Cardiac septum (tissue), 1 donor: ENCODE measurements around the gene RPL12. TPM values are rescaled to one million over a fixed set of nuclear protein-coding genes. Genes with fewer than 3 reads are reported as not detected.

Experiments
- DNase-seq: peaks from one replicate; pipeline ENCODE4 v3.0.0-alpha.2; 2020; ENCODE audit warnings: low spot score
- intact Hi-C: fragments of 100-400 bp; cut with DNase I; formaldehyde crosslinking; loops from one replicate; pipeline ENCODE4 v1.14.0; 2022
- total RNA-seq: library from RNA; stranded (reverse); fragmentation: NEBNext Ultra II Directional; extraction: Animal tissue kit (Norgen Biotek cat#: 25700); gene quantifications from one replicate; pipeline ENCODE4 v1.2.1, GENCODE V29; 2021
- donor health status: DM: no; HTN: no; CAD: no.

The RPL12 gene
- total RNA-seq, 1 donor from 2014 or later: 407 TPM

DNA sequence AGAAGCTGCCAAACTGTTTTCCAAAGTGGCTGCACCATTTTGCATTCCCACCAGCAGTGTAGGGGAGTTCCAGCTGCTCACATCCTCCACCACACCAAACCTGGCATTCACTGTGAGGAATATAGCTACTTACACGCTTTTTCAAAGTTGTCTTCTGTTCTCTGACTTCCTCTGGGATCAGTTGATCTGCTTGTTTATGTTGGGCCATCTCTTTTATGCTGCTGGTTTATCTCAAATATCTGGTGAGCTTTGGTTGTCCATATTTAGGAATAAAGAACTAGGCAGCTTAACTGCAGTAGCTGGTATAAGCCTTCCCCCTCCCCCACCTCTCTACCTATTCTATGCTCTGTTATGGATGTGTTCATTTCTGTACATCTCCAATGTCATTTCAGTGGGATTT is 35.5 kb downstream of the RPL12 start:
- no peak for DNase-seq
- intact Hi-C loops: no loop called here

DNA sequence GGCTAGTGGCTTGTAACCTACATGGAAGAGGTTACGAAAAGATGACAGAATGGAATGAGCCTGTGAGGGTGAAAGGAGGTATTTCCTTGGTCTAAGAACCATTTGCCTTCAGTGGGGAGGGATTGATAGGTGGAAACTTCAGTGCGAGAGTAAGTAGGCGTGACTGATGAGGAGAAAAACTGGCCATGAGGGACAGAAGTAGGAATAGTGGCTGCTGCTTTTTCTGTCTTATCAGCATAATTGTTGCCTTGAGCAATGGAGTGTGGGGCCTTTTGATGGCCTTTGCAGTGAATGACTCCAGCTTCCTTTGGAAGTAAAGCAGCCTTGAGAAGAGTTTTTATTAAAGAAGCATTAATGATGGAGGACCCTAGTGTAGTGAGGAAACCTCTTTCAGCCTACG is 36.1 kb downstream of the RPL12 start:
- no peak for DNase-seq
- intact Hi-C loops: no loop called here

DNA sequence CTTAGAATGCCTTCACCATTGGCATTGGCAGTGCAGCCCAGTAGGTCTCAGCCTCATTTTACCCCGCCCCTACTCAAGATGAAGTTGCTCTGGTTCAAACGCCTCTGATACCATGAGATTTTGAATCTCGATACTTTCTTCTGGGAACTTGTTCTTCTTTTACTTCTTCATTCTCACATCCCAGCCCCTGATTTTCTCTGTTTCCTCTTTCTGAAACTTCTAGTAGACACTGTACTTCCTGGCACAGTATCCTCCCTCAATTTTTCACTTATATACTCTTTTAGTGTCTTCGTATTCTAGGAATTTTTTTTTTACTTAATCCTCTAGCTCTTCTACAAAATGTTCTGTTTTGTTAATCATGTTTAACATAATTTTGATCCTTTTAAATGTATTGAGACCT is 40.1 kb downstream of the RPL12 start:
- intact Hi-C loops: no loop called here
- no peak for DNase-seq

DNA sequence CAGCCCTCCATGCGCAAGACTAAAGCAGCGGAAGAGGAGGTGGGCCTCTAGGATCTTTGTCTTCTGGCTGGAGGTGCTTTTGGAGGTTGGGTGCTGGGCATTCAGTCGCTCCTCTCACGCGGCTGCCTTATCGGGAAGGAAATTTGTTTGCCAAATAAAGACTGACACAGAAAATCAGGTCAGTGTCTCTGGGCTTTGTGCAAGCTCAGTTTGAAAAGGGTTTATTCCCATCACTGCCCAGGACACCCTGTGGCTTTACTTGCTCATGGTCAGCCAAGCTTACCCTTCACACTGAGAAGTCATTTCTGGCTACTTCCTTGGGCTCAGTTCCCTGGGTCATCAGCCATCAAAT is 43.7 kb downstream of the RPL12 start:
- DNase-seq: no peak
- intact Hi-C loops: no loop called here

DNA sequence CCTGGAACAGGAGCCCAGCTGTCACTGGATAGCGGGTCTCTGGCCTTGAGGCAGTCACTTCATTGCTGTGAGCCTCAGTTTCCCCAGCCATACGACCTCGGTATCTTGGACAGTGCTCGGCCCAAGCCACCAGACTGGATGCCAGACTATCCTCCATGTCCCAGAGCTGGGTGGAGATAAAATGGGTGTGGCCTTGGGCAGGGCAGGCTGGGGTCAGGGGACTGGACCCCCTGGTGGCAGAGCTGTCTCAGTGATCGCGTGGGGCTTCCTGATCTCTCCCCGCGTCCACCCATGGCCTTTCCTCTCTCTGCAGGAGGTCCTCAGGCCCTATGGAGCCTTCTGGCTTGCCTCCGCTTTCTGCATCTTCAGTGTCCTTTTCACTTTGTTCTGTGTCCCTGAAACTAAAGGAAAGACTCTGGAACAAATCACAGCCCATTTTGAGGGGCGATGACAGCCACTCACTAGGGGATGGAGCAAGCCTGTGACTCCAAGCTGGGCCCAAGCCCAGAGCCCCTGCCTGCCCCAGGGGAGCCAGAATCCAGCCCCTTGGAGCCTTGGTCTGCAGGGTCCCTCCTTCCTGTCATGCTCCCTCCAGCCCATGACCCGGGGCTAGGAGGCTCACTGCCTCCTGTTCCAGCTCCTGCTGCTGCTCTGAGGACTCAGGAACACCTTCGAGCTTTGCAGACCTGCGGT is 44.3 kb downstream of the RPL12 start:
- DNase-seq: no peak
- intact Hi-C loops: no loop called here

DNA sequence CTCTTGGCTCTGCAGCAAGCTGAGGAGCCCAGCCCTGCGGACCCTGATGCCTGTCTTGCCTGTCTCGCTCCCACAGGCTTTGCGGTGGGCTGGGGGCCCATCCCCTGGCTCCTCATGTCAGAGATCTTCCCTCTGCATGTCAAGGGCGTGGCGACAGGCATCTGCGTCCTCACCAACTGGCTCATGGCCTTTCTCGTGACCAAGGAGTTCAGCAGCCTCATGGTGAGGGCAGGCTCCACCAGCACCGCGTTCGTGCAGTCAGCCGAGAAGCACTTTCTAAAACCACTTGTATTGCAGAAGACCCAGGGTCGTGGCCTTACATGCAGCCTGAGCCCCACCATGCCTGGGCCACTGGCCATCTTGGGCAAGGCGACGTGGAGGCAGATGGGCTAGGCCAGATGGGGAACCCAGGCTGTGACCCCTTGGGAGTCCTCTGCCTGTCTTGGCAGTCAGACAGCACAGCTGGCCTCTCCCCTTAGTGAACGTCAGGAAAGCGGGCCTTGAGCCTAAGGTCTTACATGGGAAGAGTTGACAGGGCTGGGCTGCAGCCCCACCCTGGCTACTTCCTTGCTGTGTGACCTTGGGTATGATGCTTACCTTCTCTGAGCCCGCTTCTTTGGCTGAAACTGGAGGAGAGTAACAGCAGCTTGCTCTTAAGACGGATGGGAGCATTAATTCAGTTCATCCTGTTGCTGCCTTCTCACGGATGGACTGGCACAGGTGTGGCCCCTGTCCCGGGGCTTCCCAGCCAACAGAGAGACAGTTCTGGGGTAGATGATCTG is 45.7 kb downstream of the RPL12 start:
- intact Hi-C loops: no loop called here
- no peak for DNase-seq

DNA sequence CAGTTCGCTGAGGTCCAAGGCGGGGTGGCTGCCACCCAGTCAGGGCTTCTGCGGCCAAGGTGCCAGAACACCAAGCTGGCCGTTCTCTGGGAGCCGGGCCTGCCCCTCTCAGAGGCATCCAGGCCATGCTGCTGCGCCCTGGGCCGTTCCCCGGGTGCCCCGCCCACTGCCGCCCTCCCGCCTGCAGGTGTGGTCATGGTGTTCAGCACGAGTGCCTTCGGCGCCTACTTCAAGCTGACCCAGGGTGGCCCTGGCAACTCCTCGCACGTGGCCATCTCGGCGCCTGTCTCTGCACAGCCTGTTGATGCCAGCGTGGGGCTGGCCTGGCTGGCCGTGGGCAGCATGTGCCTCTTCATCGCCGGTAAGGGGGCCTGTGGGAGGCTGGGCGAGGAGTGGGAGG is 46.6 kb downstream of the RPL12 start:
- DNase-seq: no peak
- intact Hi-C loops: loop anchor here (5.0 kb wide), 1 partner anchor 33 kb away; no protein-coding TSS in a partner anchor

DNA sequence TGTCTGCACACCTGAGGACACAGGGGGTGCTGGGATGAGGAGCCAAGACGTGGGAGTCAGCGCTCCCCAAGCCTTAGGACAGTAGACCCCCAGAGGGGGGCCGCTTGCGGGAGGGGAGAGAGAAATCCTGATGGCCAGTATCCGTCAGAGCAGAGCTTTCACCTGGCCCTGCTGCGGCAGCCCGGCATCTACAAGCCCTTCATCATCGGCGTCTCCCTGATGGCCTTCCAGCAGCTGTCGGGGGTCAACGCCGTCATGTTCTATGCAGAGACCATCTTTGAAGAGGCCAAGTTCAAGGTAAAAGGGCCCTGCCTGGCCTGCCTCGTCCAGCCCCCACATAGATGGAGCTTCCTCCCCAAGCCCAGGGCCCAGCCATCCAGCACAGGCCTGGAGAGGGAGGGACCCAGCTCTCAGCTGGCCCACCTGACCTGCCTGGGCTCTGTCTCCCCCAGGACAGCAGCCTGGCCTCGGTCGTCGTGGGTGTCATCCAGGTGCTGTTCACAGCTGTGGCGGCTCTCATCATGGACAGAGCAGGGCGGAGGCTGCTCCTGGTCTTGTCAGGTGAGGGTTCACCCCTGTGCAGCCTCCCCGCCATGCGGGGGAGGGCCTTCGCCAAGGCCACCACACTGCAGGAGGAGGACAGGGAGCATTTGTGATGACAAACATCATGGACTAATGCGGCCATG is 47.6 kb downstream of the RPL12 start:
- intact Hi-C loops: loop anchor here (5.0 kb wide), 1 partner anchor 34 kb away; no protein-coding TSS in a partner anchor

DNA sequence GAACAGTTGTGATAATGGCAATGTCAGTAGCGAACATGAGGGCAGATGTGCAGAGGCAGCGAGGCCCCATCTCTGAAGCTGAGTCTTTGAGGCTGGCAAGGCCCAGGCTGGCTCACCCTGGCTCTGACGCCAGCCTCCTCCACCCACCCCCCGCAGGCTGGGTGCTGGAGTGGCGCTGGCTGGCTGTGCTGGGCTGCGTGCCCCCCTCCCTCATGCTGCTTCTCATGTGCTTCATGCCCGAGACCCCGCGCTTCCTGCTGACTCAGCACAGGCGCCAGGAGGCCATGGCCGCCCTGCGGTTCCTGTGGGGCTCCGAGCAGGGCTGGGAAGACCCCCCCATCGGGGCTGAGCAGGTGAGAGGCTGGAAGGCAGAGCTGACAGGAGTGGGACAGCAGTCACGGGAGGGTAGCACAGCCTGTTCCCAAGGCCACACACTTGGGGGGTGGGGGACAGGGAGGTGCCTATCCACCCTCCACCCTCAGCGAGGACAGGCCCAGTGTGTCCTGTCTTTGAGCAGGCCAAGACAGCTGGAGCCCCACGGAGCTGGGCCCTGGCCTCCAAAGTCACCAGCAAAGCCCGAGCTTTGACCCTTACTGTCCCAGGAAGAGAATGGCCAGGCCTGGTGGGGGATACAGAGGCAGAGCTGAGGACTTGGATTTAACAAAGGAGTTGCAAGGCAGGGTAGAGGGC is 48.7 kb downstream of the RPL12 start:
- intact Hi-C loops: loop anchor here (5.0 kb wide), 1 partner anchor 35 kb away; no protein-coding TSS in a partner anchor
- peak; percentile 63 for DNase-seq

More for the DNA sequence above, 47.6 kb downstream of the RPL12 start:
- peak; percentile 66 for DNase-seq

DNA sequence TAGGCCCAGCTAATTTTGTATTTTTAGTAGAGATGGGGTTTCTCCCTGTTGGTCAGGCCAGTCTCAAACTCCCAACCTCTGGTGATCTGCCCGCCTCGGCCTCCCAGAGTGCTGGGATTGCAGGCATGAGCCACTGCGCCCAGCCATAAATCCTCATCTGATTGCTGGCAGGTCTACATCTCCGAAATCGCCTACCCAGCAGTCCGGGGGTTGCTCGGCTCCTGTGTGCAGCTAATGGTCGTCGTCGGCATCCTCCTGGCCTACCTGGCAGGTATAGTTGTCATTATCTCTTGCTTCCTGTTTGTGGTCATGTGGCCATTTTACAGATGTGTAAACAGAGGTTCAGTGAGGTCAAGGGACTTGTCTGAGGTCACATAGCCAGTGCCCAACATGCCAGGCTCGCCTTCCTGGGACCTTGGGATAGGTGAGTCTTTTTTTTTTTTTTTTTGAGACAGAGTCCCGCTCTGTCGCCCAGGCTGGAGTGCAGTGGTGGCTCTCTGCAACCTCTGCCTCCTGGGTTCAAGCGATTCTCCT is 51.4 kb downstream of the RPL12 start:
- intact Hi-C loops: loop anchor here (5.0 kb wide), 2 partner anchors 37 to 178 kb away; no protein-coding TSS in a partner anchor
- DNase-seq: peak; percentile 70

DNA sequence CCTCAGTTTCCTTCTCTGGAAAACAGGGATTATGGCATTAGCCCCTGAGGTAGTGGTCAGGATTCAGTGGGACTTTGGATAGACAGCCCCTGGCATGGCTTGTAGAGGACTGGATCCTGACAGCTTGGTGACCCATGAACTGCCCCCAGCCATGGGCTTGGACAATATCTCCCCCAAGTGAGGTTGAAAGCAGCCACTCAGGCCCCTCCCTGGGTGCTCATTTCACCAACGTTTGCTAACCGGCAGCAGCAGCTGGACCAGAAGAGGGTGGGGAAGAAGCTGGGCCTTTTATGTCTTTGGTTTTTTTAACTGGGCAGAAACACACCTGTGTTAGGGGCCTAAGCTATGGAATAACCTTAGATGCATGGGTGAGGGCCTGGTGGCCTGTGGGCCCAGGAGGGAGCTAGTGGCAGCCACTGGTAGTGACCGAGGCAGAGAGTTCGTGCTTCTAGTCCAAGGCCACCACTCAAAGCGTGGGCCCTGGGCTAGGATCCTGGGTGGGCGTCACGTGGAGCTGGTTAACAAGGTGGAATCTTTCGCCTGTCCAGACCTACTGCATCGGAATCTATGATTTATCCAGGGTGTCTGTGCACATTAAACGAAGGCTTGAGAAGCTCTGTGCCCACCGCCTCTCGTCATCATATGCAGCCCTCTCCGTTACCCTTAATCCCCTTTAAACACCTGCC is 52.3 kb downstream of the RPL12 start:
- intact Hi-C loops: loop anchor here (5.0 kb wide), 1 partner anchor 177 kb away; no protein-coding TSS in a partner anchor
- peak; percentile 50 for DNase-seq

DNA sequence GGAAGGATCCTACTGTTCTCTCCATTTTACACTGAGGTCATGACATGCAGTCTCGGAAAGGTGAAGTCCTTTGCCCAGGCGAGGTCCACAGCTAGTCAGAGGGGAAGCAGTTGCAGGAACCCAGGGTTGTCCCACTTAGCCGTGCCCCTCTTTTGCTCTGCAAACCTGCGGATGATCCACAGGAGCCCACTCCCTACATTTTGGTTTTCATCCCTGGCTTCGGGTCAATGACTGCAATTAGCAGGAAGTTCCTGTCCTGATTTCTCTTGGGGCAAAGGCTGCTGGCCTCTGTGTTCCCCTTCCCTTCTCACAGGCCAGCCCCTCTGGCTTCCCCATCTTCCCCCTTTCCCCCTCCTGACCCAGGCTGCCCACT is 52.9 kb downstream of the RPL12 start:
- peak; percentile 47 for DNase-seq
- intact Hi-C loops: loop anchor here (5.0 kb wide), 1 partner anchor 176 kb away; no protein-coding TSS in a partner anchor

Other genes with a start within 250 kb of the RPL12 start
- 28.7 TPM for gene GARNL3, start 186.6 kb downstream of the RPL12 start, total RNA-seq
- gene SLC2A8, start 54.2 kb downstream of the RPL12 start, total RNA-seq: 14.5 TPM
- 5.5 TPM for gene ZNF79, start 27.0 kb downstream of the RPL12 start, total RNA-seq
- gene LRSAM1, start 104 bp upstream of the RPL12 start, total RNA-seq: 24.4 TPM
- gene STXBP1, start 160.9 kb upstream of the RPL12 start, total RNA-seq: 46.6 TPM